G401.6 (cell line): Measurements from ENCODE around the gene FES.

Experiments used
- FAIRE-seq: peaks from 2 replicates; lab custom pipeline; 2012; peaks lifted over from hg19 to GRCh38; lab: Jason Lieb, UNC

FES gene

GRCh38 chr15:90931575-90931827, 47.2 kb downstream of the FES start:
- no peak for FAIRE-seq

GRCh38 chr15:90931828-90932659, 47.7 kb downstream of the FES start, which contains the start of gene HDDC3:
HDDC3 (minus strand) TSS chr15:90932549; CDS start chr15:90932540, 9 bp downstream.
- FAIRE-seq: no peak

DNA sequence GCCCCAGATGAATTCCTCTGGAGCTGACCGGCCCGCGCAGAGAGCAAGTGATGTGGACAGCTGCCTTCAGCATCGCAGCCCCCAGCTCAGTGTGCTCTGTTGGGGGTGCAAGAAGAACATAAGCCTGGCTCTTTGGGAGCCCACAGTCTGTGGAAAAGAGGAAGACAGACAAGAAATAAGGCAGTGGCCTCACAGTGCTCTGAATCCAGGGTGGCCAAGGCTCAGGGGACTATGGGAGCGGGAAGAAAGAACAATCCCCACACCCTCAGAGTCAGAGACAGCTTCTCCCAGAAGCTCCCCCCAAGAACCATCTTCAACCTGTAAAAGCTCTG, 48.3 kb downstream of the FES start:
- FAIRE-seq: no peak

GRCh38 chr15:90933301-90933700, 49.0 kb downstream of the FES start:
- no peak for FAIRE-seq

DNA sequence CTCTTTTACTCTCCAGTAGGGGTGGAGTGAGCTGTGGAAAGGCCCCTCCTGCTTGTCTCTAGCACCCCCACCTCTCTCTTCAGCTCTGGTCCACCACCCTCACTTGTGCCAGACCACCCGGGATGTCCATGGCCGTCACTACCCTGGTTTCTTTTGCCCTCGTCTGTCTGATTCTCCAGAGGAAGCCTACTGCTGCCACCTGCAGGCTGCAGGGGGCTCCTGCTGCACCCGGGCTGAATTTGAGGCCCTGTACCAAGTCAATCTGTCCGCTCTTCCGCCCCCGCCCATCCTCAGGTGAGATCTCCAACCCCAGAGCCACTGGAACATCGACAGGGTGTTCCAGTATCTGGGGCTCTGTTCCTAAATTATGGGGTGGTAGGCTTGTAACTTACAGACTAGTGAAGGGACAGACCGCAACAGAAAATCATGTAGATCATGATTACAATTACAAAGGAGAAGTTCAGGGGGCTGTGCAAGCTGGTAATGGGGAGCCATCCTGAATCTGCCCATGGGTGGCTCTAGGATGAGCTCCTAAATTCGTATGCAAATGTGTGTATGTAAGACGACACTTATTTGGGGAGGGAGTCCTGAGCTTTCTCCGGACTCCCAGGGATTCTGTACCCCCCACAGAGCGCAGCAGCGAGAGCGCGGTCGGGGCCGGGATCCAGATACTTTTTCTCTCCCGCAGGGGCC, 50.1 kb downstream of the FES start:
- no peak for FAIRE-seq

GRCh38 chr15:90934949-90935751, 50.8 kb downstream of the FES start, which contains the start of gene UNC45A:
UNC45A (plus strand) TSS chr15:90935285; CDS start chr15:90935325, 40 bp downstream.
- FAIRE-seq: no peak

DNA sequence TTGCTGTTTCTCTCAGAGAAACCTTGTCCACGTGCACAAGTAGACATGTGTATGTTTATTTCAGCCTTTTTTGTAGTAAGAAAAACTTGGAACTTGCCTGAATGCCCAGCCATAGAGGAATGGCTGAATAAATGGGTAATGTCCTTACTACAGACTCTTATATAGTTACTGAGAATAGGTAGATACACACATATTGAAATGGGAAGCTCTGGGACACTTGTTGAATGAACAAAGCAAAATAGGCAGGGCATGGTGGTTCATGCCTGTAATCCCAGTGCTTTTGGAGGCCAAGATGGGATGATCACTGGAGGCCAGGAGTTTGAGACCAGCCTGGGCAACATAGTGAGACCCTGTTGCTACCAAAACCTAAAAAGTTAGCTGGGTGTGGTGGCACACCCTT, 52.5 kb downstream of the FES start:
- FAIRE-seq: no peak

DNA sequence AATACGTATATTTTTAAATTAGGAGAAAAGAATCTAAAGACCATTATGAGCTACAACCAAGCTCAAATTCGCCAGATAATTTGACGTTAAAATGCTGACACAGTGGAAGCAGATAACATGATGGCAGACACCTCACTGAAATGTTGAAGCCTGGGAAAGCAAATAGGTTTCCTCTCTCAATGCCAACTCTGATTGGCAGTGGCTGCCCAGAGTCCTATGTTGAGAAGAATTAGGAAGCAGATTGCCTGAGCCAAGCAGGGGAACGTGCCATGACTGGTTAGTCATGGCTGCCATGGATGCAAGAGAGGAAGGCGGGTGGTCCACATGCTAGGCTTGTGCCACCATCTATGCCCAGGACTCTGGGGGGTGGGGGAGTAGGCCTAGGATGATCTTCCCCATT, 54.0 kb downstream of the FES start:
- no peak for FAIRE-seq

GRCh38 chr15:90939756-90940155, 55.5 kb downstream of the FES start:
- no peak for FAIRE-seq

- FAIRE-seq: no peak
Observed at GRCh38 chr15:90941038-90941437, 56.7 kb downstream of the FES start.

GRCh38 chr15:90942354-90943120, 58.2 kb downstream of the FES start:
- FAIRE-seq: no peak

GRCh38 chr15:90945091-90945490, 60.8 kb downstream of the FES start:
- no peak for FAIRE-seq
